ENCODE results near the gene RYR3. TPM values are rescaled to one million over a fixed set of nuclear protein-coding genes. Genes with fewer than 3 reads are reported as not detected.

The RYR3 gene
- total RNA-seq, 2 donors from 2014 or later, result not detected

DNA sequence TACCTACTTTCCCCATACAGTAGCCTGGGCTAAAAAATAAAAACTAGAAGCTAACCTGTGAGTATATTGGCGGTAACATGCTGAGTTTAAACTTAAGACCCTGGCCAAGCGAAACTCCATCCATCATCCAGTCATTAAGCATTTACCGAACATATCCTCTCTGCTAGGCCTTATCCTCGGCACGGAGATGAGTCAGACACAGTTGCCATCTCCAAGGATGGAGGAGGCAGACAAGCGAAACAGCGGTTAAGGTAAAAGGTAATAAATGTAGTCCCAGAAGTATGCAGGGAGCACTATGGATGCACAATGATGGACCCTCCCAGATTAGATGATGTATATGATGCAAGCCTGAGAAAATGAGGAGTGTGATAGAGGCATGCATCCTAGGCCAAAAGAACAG lies 143.6 kb downstream of the RYR3 start:
- H3K9me3 Mint-ChIP-seq, result no peaks in the 10 kb centered on the region
- no peak overlapping the region for H3K27ac Mint-ChIP-seq
- ATAC-seq, result no peak
- H3K36me3 Mint-ChIP-seq, result no peaks in the 10 kb centered on the region
- DNase-seq (ENCODE audit: low spot score in 2 of 2), result no peak

DNA sequence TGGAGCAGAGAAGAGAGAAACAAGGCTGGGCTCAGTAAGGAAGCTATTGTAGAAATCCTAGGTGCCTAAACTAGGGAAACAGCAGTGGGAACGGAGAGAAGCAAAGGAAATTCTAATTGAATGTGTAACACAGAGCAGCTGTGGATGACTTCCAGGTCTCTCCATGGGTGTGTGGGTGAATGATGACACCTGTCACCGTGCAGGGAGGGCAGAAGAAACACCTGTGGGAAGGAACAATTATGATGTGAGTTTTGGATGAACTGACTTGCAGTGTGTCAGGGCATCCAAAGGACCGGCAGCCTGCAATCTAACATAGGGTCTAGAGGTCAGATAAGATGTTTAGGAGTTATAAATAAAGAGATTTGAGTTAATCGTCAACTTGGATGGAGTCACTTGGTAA lies 144.2 kb downstream of the RYR3 start:
- Mint-ChIP-seq H3K9me3 (no peaks in the 10 kb centered on the region), H3K36me3 (no peaks in the 10 kb centered on the region)

DNA sequence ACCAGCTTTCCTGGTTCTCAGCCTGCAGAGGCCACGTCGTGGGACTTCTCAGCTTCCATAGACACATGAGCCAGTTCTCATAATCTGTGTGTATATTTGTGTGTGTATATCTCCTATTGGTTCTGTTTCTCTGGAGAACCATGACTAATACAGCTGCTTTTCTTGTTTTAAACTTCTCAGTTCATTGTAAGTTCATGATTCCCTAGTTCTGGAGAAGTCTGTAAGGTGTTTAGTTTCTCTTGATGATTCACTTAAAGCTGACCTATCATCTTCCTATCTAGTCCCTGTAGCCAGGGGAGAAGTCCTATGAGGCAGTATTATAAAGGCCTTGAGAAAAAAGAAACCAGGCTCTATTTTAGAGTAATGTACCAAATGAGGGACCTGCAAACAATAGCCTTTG lies 147.7 kb downstream of the RYR3 start:
- Mint-ChIP-seq H3K36me3 (no peaks in the 10 kb centered on the region), H3K9me3 (no peaks in the 10 kb centered on the region), H3K27ac (no peak overlapping the region)
- ATAC-seq (no peak), DNase-seq (ENCODE audit: low spot score in 2 of 2) (no peak)

More for the DNA sequence above, 144.2 kb downstream of the RYR3 start:
- no peak overlapping the region for H3K27ac Mint-ChIP-seq
- DNase-seq (ENCODE audit: low spot score in 2 of 2) (no peak), ATAC-seq (no peak)

DNA sequence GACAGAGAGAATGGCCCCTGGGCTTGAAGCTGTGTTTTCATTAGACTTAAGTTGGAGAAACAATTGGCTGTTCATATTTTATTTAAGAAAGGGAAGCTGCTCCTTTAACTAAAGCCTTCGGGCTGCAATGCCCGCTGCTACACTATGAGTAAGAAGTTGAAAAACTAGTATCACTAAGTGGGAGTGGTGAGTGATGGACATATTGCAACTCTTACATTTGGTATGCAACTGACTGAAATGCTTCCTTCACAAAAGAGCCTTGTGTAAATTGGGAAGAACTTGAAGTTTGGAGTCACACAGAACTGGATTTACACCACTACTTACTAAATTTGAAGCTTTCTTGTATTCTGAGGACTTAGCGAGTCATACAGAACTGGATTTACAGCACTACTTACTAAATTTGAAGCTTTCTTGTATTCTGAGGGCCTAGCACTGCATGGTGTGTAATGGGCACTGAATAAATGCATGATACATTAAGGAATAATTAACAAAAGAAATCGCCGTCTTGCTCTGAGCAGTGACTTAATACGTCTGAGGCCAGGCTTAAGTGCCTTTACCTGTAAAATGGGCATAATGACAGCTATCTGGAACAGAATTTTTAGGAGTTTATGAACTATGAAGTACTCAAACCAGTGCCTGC lies 149.5 kb downstream of the RYR3 start:
- Mint-ChIP-seq H3K9me3 (no peaks in the 10 kb centered on the region), H3K27ac (no peak overlapping the region), H3K36me3 (no peaks in the 10 kb centered on the region)
- no peak for ATAC-seq
- DNase-seq (ENCODE audit: low spot score in 2 of 2), result no peak

DNA sequence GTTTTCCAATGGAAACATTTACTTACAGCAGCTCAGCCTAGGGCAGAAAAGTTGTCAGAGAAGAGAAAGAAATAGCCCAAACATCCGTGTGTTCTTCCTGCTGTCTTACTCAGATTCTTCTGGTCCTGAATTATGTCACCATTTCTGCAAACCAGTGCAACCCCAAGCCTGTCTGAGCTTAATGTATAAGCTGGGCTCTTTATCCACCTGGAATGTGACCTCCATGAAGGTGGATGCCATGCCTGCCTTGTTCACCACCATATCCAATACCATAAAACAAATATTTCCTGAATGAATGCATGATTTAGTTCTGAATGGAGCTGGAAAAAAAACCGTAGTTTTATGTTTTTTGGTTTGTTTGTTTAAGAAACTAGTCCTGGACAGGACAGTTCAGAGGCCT lies 150.9 kb downstream of the RYR3 start:
- DNase-seq (ENCODE audit: low spot score in 2 of 2) (no peak), ATAC-seq (no peak)
- no peak overlapping the region for H3K27ac Mint-ChIP-seq
- H3K36me3 Mint-ChIP-seq, result no peaks in the 10 kb centered on the region
- H3K9me3 Mint-ChIP-seq, result no peaks in the 10 kb centered on the region

DNA sequence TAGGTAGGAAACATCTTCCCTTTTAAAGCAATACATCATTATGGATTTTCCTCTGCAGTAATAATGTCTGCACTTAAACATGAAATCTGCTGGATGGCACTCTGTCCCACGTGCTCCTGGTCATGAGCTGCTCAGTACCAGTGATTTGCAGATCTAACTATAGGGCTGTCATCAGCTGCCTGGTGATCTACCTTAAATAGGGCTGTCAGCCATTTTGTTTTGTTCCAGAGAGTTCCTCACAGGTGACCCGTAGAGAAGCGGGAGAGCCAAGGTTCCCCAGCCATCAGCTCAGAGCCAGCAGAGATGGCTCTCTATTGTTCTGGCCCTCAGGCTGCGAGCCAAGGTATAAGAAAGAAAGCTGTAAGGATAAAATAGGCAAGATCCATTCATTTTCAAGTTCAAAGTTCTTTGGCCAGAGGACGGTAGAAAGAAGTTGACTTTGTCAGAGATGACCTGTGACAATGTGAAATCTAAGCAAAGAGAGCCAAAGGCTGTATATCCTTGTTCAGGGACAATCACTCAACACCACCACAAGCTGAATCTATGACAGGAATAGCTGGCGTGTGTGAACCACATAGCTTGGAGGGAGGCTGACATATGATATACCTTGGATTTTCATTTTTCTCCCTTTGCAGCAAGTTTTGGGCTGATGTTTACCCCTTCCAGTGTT lies 156.5 kb downstream of the RYR3 start:
- Mint-ChIP-seq H3K27ac (no peak overlapping the region), H3K9me3 (no peaks in the 10 kb centered on the region), H3K36me3 (no peaks in the 10 kb centered on the region)
- DNase-seq (ENCODE audit: low spot score in 2 of 2) (no peak), ATAC-seq (no peak)

DNA sequence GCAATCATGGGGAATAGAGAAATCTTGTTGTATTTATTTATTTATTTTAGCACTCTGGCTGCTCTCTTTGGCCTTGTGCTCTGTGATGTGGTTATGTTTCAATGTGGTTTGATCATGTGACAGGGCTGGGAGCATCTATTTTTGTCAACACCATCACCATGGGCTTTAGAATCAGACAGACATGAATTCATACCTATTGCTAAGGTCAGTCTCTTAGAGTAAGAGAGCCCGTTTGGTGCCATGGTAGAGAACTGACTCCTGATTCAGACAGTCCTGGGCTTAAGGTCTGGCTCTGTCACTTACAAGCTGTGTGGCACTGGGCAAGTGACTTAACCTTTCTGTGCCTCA lies 157.0 kb downstream of the RYR3 start:
- DNase-seq (ENCODE audit: low spot score in 2 of 2) (no peak), ATAC-seq (no peak)
- no peaks in the 10 kb centered on the region for H3K36me3 Mint-ChIP-seq
- H3K27ac Mint-ChIP-seq, result no peak overlapping the region
- no peaks in the 10 kb centered on the region for H3K9me3 Mint-ChIP-seq

DNA sequence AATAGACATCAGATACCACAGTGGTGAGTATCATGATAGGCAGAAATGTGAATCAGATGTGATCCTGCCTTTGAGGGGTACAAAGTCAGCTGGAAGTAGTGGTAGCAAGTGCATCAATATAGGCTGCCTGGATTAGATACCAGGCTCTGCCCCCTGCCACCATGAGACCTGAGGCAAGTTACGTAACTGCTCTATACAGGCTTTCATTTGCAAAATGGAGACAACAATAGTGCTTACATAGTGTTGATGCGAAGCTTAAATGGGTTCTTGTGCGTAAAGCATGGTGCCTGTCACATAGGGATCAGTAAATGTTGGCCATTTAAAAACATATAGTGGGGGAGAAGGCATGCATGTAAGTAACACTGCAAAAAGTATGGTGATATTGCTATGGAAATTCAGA lies 158.0 kb downstream of the RYR3 start:
- Mint-ChIP-seq H3K27ac (no peak overlapping the region), H3K36me3 (no peaks in the 10 kb centered on the region)

DNA sequence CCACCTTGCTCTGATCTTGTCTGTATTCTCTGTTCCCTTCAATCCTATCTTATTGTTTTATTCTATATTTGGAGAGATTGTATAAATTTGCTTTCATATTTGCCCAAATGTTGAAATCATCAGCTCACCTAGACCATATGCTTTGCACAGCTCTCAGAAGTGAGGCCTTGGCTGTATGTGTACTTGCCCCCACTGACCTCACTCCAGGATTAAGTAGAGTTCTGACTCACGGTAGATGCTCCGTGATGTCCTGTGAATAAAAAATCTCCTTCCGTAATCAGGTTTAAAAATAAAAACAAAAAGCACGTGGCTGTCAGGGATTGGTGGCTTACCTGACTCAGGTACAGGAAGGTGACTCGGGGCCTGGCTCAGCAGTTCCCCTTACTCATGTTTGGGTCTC lies 162.2 kb downstream of the RYR3 start:
- ATAC-seq (no peak), DNase-seq (ENCODE audit: low spot score in 2 of 2) (no peak)
- H3K9me3 Mint-ChIP-seq, result no peaks in the 10 kb centered on the region
- H3K27ac Mint-ChIP-seq, result no peak overlapping the region
- H3K36me3 Mint-ChIP-seq, result no peaks in the 10 kb centered on the region

More for the DNA sequence above, 158.0 kb downstream of the RYR3 start:
- ATAC-seq (no peak), DNase-seq (ENCODE audit: low spot score in 2 of 2) (no peak)
- H3K9me3 Mint-ChIP-seq, result no peaks in the 10 kb centered on the region

DNA sequence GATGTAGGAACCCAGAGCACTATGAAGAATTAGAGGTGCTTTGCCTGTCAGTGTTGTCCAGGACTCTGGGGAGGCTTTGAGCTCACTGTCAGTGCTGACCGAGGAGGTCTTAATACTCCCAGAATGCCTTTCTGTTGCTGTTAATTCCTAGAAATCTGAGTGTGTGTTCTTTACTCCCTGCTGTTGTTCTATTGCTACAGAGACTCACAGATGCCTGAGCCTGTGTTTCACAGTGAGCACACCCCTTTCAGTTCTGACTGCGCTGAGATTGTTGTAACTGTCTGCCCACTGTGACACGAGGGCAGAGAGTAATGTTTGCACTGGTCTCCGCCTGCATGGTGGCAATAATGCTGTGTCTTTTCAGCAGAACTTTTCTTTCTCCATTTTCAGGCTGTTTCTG lies 162.9 kb downstream of the RYR3 start:
- no peaks in the 10 kb centered on the region for H3K36me3 Mint-ChIP-seq
- no peaks in the 10 kb centered on the region for H3K9me3 Mint-ChIP-seq
- no peak overlapping the region for H3K27ac Mint-ChIP-seq
- ATAC-seq (no peak), DNase-seq (ENCODE audit: low spot score in 2 of 2) (no peak)

DNA sequence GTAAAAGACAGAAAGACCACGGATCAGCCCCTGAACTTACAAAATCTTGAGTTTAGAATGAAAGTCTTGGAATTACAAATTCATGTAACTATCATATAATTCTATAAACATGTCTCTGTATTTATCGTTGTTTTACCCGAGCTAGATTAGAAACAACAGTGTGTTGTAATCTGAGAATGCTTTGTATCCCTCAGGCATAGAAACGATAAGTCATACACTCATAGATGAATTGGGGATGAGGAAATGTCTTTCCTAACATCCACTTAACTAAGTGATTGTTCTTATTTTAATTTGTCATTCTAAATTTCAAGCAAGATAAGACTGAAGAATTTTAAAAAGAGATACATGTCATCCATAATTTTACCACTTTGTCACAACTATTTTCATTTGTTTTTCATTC lies 165.3 kb downstream of the RYR3 start:
- Mint-ChIP-seq H3K27ac (no peak overlapping the region), H3K36me3 (no peaks in the 10 kb centered on the region), H3K9me3 (no peaks in the 10 kb centered on the region)
- no peak for DNase-seq (ENCODE audit: low spot score in 2 of 2)
- ATAC-seq, result no peak

DNA sequence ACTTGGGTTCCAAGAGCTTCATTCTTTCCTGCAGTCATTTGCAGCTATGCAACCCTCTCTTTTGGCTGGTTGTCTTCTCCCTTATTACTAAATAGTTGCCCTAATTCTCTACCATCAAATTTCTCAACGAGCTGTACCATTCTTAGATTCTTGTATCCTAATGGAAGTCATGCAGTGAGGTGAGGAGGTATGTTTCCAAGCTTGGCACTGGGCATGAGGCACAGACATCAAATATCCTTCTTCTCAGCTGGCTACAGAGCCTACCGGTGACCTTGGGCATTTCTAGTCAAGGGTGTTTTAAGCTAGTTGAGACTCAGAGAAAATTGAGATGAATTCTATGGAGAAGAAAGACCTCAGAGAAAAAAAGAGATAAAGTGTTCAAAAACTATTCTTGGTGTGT lies 166.1 kb downstream of the RYR3 start:
- DNase-seq (ENCODE audit: low spot score in 2 of 2) (no peak), ATAC-seq (no peak)
- no peaks in the 10 kb centered on the region for H3K36me3 Mint-ChIP-seq
- H3K27ac Mint-ChIP-seq, result no peak overlapping the region
- H3K9me3 Mint-ChIP-seq, result no peaks in the 10 kb centered on the region

DNA sequence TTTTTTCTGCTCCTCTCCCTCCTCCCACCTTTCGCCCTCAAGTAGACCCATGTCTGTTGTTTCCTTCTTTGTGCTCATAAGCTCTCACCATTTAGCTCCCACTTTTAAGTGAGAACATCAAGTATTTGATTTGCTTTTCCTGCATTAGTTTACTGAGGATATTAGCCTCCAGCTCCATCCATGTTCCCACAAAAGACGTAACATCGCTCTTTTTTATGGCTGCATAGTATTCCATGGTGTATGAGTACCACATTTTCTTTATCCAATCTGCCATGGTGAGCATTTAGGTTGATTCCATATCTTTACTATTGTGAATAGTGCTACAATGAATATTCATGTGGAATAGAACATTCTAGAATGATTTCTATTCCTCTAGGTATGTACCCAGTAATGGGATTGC lies 178.6 kb downstream of the RYR3 start:
- ATAC-seq (no peak), DNase-seq (ENCODE audit: low spot score in 2 of 2) (no peak)
- H3K36me3 Mint-ChIP-seq, result no peaks in the 10 kb centered on the region
- H3K27ac Mint-ChIP-seq, result no peak overlapping the region
- H3K9me3 Mint-ChIP-seq, result peaks cover 5 to 6% of the 10 kb centered on the region in 2 donors

DNA sequence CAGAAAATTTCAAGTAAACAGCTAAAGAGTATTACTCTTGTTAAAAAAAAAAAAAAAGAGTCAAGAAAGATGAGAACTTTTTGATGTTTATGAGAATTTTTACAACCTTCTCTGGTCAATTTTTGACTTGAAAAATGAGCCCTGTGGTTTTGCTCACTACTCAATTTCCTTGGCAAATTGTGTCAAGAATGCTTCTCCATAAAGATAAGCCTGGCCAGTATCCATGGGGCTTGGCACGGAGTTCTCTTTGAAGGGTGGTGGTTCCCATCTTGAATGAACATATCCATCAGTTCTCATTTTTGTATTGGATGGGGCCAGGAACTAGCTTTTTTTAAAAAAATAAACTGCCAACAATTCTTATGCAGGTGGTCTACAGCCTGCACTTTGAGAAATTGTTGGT lies 179.9 kb downstream of the RYR3 start:
- DNase-seq (ENCODE audit: low spot score in 2 of 2), result no peak
- H3K27ac Mint-ChIP-seq, result no peak overlapping the region
- no peak for ATAC-seq
- no peaks in the 10 kb centered on the region for H3K36me3 Mint-ChIP-seq
- peaks cover 5 to 6% of the 10 kb centered on the region in 2 donors for H3K9me3 Mint-ChIP-seq

DNA sequence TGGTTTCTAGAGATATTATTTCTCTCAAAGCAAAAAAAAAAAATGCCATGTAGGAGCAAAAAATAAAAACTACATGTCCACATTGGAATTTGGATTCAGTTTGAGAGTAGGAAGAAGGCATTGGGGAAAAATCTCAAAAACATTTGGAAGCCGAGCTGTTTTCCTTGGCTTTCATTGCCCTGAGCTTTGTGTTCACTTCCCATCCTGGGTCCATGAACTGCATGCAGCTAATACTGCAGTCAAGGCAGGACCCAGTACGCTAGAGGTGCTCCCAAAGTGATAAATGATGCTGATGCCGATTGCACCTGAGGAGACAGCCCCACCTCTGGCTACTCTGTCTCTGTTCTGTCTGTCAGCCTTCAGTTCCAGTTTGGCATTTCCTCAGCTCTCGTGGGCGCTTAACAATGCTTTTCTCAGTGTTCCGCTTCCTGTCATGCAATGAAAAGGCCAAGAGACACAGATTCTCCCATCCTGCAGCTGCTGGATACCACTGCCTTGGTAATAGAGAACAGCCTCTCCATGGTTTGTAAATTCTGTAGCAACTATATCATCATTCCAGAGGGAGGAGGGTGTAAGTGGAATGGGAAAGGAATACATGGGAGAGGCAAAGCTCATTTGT lies 181.8 kb downstream of the RYR3 start:
- DNase-seq (ENCODE audit: low spot score in 2 of 2) (no peak), ATAC-seq (no peak)
- Mint-ChIP-seq H3K36me3 (no peaks in the 10 kb centered on the region), H3K9me3 (peaks cover 6 to 9% of the 10 kb centered on the region in 2 donors), H3K27ac (no peak overlapping the region)

DNA sequence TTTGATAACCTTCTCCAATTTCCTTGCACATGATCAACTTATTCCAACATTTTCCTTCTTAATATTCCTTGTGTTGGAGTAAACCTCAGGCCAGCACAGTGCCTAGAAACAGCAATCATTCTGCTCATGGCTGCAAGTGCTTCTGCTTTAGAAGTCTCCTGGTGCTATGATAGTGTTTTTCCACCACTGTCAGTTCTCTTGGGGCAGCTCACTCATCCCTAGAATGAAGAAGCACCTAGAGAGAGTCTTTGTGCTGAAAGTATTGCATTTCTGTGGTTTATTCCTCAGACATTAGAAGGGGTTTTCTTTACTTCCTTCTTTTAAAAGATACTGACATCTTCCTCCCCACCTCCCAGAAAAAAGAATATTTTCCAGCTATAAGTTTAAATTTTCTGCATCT lies 183.5 kb downstream of the RYR3 start:
- ATAC-seq (no peak), DNase-seq (ENCODE audit: low spot score in 2 of 2) (no peak)
- H3K27ac Mint-ChIP-seq, result no peak overlapping the region
- peaks cover 4 to 8% of the 10 kb centered on the region in 2 donors for H3K9me3 Mint-ChIP-seq
- H3K36me3 Mint-ChIP-seq, result no peaks in the 10 kb centered on the region

DNA sequence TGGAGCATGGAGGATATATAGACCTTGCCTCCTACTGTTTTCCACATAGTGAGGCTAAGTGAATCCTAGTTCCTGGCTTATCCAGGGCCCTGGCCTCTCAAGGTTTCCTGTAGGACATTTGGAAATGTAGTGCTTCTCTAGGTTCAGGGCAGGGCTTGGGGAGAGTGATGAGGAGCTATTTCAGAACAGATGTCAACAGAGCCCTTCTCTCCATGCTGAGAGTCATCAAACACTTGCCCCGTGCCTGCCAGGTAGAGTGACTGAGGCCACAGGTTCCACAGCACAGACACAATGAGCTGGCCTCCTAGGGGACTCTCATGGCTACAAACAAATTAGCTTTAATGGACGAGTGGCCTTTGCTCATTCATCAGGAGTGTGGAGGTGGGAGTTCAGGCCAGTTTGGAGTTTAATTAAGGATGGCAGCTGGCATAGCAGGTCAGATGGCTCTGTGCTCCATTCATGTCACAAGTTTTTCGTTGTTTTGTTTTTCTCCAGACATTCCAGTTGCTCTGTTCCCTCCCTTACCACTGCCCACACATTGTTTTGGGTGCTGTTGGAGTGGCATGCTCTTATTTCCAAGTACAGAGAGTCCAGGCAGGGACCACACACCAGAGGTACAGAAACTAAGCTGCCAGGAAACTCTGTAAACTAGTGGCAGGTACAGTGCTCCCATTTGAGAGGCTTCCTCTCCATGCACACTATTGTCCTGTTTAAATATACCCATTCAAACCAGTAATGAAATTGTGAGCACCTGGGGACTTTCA lies 189.8 kb downstream of the RYR3 start:
- DNase-seq (ENCODE audit: low spot score in 2 of 2) (no peak), ATAC-seq (no peak)
- H3K36me3 Mint-ChIP-seq, result no peaks in the 10 kb centered on the region
- H3K27ac Mint-ChIP-seq, result no peak overlapping the region
- peaks cover 0 to 4% of the 10 kb centered on the region in 2 donors for H3K9me3 Mint-ChIP-seq
